T follicular helper cell (primary cell): ENCODE data around the gene RUSF1.
A peak's percentile ranks its signal among the peaks of the same experiment; 100 is the strongest.

Experiments used
- DNase-seq: peaks from one replicate; pipeline ENCODE4 v3.0.0-alpha.2; 2020; ENCODE audit warnings: low read depth

Gene RUSF1

DNA sequence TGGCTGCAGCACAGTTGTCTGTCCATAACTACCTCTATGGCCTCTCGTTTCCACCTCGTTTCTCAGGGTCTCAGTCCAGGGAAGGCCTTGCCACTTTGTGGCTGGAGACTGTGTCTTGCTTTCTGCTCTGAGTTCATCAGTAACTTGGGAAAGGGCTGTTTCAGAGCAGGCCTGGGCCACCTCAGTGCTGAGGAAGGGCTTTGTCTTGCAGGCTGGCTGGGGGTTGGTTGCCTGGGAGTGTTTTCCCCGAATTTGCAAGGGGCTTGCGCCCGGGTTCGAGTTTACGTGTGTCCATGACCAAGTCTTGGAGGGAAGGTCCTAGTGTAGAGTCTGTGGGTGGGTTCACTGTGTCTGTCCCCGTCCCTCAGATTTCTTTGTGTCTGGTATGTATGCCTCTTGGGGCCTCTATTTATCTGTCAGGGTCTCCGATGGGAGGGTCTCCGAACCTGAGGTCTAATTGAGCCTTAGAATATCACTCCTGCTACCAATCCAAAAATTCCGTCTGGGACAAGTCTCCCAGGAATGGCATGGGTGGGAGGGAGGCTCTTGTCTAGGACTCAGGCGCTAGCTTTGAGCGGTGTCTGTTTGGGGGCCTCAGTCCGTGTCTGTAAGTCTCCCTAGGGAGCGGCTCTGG, 36.8 kb downstream of the RUSF1 start:
- DNase-seq = no peak

DNA sequence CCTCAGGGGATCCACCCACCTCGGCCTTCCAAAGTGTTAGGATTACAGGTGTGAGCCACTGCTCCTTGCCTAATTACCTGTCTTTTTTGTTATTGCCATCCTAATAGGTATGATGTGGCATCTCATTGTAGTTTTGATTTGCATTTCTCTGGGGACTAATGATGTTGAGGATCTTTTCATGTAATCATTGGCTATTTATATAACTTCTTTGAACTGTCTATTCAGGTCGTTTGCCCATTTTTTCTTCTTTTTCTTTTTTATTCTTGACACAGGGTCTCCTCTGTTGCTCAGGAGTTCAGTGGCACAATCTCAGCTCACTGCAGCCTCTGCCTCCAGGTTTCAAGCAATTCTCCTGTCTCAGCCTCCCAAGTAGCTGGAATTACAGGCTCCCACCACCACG, 37.6 kb downstream of the RUSF1 start:
- no peak for DNase-seq

DNA sequence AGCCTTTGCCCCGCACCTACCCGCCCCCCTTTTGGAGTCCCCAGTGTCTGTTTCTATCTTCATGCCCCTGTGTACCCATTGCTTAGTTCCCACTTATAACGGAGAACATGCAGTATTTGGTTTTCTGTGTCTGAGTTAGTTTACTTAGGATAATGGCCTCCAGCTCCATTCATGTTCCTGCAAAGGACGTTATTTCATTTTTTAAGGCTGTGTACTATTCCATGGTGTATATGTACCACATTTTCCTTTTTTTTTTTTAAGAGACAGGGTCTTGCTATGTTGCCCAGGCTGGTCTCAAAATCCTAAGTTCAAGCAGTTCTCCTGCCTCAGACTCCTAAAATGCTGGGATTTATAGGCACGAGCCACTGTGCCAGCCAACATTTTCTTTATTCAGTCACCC, 40.3 kb downstream of the RUSF1 start:
- no peak for DNase-seq

- DNase-seq = no peak
Observed at GRCh38 chr16:31467151-31467773, 40.9 kb downstream of the RUSF1 start.

- no peak for DNase-seq
Observed at GRCh38 chr16:31466381-31466841, 41.8 kb downstream of the RUSF1 start.

GRCh38 chr16:31465788-31466370, 42.3 kb downstream of the RUSF1 start:
- DNase-seq = no peak

GRCh38 chr16:31464781-31465260, 43.4 kb downstream of the RUSF1 start:
- no peak for DNase-seq

GRCh38 chr16:31464348-31464769, 43.8 kb downstream of the RUSF1 start:
- DNase-seq = no peak

DNA sequence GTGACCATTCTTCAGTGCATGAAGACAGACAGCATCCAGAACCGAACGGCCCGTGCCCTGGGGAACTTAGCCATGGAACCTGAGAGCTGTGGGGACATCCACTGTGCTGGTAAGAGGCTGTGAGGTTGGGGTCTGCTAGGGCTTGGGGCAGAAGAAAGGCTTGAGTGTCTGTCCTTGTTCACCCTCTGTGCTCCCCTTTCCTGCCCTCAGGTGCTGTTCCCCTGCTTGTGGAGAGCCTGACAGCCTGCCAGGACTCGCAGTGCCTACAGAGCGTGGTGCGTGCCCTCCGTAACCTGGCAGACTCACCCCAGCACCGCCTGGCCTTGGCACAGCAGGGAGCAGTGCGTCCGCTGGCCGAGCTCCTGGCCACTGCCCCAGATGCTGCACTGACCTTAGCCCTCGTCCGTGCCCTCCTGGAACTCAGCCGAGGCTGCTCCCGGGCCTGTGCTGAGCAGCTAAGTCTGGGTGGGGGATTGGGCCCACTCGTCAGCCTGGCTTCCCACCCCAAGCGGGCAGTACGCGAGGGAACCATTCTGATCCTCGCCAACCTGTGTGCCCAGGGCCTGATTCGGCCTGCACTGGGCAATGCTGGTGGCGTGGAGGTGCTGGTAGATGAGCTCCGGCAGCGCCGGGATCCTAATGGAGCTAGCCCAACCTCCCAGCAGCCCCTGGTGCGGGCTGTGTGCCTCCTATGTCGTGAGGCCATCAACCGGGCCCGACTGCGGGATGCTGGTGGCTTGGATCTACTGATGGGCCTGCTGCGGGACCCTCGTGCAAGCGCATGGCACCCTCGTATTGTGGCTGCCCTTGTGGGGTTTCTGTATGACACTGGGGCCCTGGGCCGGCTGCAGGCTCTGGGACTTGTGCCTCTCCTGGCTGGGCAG, 46.0 kb downstream of the RUSF1 start:
- DNase-seq = no peak

GRCh38 chr16:31461201-31461920, 46.8 kb downstream of the RUSF1 start:
- DNase-seq = no peak

GRCh38 chr16:31460582-31461002, 47.6 kb downstream of the RUSF1 start:
- no peak for DNase-seq

GRCh38 chr16:31459687-31460581, 48.3 kb downstream of the RUSF1 start:
- DNase-seq = peak; percentile 100

DNA sequence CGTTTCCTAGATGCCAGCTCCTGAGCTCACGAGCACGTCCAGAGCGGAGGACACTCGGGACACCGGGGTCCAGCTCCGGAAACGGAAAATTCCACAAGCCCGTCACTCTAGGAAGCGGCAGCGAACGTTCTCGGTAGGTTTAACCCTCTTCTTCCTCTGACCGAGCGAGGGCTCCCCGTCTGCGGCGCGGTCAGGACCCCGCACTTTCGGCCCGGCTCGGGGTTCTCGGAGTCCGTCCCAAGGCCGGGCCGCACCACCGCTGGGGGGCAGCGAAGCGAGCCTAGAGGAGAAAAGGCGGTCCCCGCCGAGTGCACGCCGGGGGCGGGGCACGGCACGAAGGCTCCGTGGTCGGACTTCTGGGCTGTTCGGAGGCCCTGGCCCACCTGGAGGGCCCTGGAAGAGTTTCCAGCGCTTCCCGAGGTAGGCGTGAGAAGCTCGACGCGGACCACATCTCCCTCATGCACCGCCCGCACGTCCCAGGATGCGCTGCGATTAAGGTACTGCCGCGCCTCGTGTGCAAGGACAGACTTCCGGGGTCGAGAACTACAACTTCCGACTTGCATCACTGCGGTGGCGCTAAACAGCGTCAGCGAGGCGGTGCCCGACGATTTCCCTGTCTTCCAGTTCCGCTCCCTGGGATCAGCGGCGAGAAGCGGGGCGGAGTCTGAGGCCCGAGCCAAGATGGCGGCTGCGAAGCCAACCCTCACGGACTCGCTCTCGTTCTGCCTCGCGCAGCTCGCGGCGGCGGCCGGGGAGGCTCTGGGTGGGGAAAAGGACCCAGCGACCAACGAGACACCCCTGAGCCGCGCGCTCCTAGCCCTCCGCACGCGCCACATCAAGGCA, 49.1 kb downstream of the RUSF1 start, which contains the start of gene ARMC5:
Gene ARMC5, plus strand, starts transcription at position 658 of the 843 bp plus-strand sequence. Its CDS starts 24 bp downstream, at position 682.
- peak; percentile 96 for DNase-seq

GRCh38 chr16:31458073-31458843, 49.9 kb downstream of the RUSF1 start:
- peak; percentile 52 for DNase-seq

GRCh38 chr16:31456988-31457360, 51.2 kb downstream of the RUSF1 start:
- no peak for DNase-seq

- DNase-seq = no peak
Observed at GRCh38 chr16:31455601-31456314, 52.4 kb downstream of the RUSF1 start.

DNA sequence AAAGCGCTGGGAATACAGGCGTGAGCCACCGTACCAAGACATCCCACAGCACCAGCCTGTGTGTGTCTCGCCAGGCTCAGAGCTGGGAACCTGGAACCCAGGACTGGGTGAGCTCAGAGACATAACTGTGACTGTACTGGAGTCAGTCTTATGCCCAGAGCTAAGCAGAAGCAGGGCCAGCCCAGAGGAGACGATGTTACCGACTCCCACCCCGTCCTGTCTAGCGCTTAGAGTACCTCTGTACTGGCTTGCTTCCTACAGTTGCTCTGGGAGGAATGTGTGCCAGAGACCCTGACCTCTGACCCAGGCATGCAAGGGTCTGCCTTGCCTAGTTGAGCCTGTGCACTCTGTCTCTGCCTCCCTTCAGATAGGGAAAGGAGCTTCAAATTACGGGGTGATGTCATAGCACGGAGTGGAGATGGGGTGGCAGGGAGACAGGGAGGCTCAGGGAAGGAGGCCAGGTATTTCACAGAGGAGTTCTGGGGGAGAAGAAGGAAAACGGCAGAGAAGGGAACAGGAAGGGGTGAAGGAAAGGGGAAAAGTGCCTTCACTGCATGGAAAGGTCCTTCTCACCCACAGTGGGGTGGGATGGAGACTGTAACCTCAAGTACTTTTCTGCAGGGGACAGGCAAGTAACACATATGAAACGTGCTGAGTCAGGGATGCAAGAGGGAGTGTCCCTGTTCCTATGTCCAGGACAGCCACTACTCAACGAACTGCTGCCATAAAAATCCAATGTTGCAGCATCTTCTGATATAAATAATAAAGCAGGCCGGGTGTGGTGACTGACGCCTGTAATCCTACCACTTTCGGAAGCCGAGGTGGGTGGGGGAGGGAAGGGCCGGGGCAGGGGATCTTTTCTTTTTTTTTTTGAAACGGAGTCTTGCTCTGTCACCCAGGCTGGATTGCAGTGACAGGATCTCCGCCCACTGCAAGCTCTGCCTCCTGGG, 54.7 kb downstream of the RUSF1 start:
- DNase-seq = no peak
